ENCODE measurements around the gene SEZ6L2. TPM values are rescaled to one million over a fixed set of nuclear protein-coding genes. Genes with fewer than 3 reads are reported as not detected.
"Not testable (repeated sequence)": the region's sequence is repeated elsewhere in the genome, so short reads cannot be mapped to it uniquely, and the experiment has no call there.

SEZ6L2 gene
- total RNA-seq, 1 donor from 2014 or later = 19.3 TPM

GRCh38 chr16:29891525-29892457 is 7.6 kb downstream of the SEZ6L2 start:
- DNase-seq (ENCODE audit: extremely low spot score, unreplicated experiment) = no peak
- Mint-ChIP-seq H3K4me3 (no peak overlapping the region), H3K27me3 (peaks cover 4% of the 10 kb centered on the region), H3K36me3 (no peaks in the 10 kb centered on the region), H3K4me1 (ENCODE audit: unreplicated experiment) (no peaks in the 10 kb centered on the region), H3K27ac (peak overlapping the region; percentile 41), H3K9me3 (no peaks in the 10 kb centered on the region)
- TF ChIP-seq CTCF (conservative IDR thresholded peaks at IDR 0.05) = no peak

GRCh38 chr16:29889372-29889771 is 10.0 kb downstream of the SEZ6L2 start:
- not testable (repeated sequence) for DNase-seq (ENCODE audit: extremely low spot score, unreplicated experiment); H3K36me3 Mint-ChIP-seq; H3K9me3 Mint-ChIP-seq; H3K27me3 Mint-ChIP-seq; H3K27ac Mint-ChIP-seq; H3K4me1 Mint-ChIP-seq (ENCODE audit: unreplicated experiment); H3K4me3 Mint-ChIP-seq

GRCh38 chr16:29883987-29884386 is 15.4 kb downstream of the SEZ6L2 start:
- TF ChIP-seq CTCF (conservative IDR thresholded peaks at IDR 0.05) = no peak
- no peak overlapping the region for H3K4me3 Mint-ChIP-seq
- H3K36me3 Mint-ChIP-seq = no peaks in the 10 kb centered on the region
- DNase-seq (ENCODE audit: extremely low spot score, unreplicated experiment) = no peak
- no peak overlapping the region for H3K27ac Mint-ChIP-seq
- no peaks in the 10 kb centered on the region for H3K4me1 Mint-ChIP-seq (ENCODE audit: unreplicated experiment)
- H3K9me3 Mint-ChIP-seq = no peaks in the 10 kb centered on the region
- H3K27me3 Mint-ChIP-seq = peaks cover 9% of the 10 kb centered on the region

- peaks cover 4% of the 10 kb centered on the region for H3K4me1 Mint-ChIP-seq (ENCODE audit: unreplicated experiment)
- no peaks in the 10 kb centered on the region for H3K9me3 Mint-ChIP-seq
- H3K27me3 Mint-ChIP-seq = peaks cover 34% of the 10 kb centered on the region
- DNase-seq (ENCODE audit: extremely low spot score, unreplicated experiment) = no peak
- no peak overlapping the region for H3K27ac Mint-ChIP-seq
- peaks cover 4% of the 10 kb centered on the region for H3K36me3 Mint-ChIP-seq
- no peak overlapping the region for H3K4me3 Mint-ChIP-seq
- no peak for TF ChIP-seq CTCF (conservative IDR thresholded peaks at IDR 0.05)
Observed at GRCh38 chr16:29881050-29881449, 18.3 kb downstream of the SEZ6L2 start.

- H3K4me3 Mint-ChIP-seq = no peak overlapping the region
Observed at GRCh38 chr16:29878172-29878571, 21.2 kb downstream of the SEZ6L2 start.

More at GRCh38 chr16:29878172-29878571, 21.2 kb downstream of the SEZ6L2 start:
- Mint-ChIP-seq H3K27me3 (peaks cover 48% of the 10 kb centered on the region), H3K9me3 (no peaks in the 10 kb centered on the region), H3K27ac (no peak overlapping the region), H3K4me1 (ENCODE audit: unreplicated experiment) (peaks cover 4% of the 10 kb centered on the region), H3K36me3 (peaks cover 4% of the 10 kb centered on the region)
- no peak for TF ChIP-seq CTCF (conservative IDR thresholded peaks at IDR 0.05)
- no peak for DNase-seq (ENCODE audit: extremely low spot score, unreplicated experiment)

All from type B pancreatic cell (in vitro differentiated cells).